ENCODE data around the gene RBBP5. TPM values are rescaled to one million over a fixed set of nuclear protein-coding genes. Genes with fewer than 3 reads are reported as not detected.

RBBP5 gene
- total RNA-seq, 4 donors from 2014 or later, result 14.4 to 25.1 (median 21.2) TPM

GRCh38 chr1:205072881-205073280, 48.9 kb downstream of the RBBP5 start:
- Histone ChIP-seq H3K9me3 (no peaks in the 10 kb centered on the region), H3K4me3 (no peak overlapping the region), H3K4me1 (no peaks in the 10 kb centered on the region), H3K27me3 (no peaks in the 10 kb centered on the region), H3K27ac (no peak overlapping the region), H3K36me3 (no peaks in the 10 kb centered on the region)
- TF ChIP-seq POLR2A (IDR thresholded peaks at IDR 0.05), result no peak
- TF ChIP-seq CTCF (IDR thresholded peaks at IDR 0.05 in 4 of 5, conservative IDR thresholded peaks at IDR 0.05 in 1 of 5), result no peak
- intact Hi-C loops (cut with DNase I; ENCODE audit: low total_unique reads), result no loop called here
- DNase-seq, result no peak
- no peak for ATAC-seq
- in situ Hi-C loops (cut with MboI; ENCODE audit: low sequenced_read_pairs in 4 of 4), result no loop called here

DNA sequence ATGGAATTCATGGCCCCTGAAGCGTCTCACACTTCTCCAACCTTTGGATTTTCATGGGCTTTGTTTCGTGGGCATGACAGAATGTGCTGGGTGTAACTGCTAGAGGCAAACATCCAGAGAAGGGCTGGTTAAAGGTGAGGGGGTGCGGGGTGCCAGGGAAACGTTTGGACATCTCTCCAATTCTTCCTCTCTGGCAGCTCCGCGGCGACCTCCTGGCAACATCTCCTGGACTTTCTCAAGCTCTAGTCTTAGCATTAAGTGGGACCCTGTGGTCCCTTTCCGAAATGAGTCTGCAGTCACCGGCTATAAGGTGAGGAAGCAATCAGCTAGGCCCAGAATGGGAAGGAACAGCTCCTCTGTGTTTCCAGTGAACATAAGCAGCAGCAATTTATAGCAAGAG, 49.5 kb downstream of the RBBP5 start:
- Histone ChIP-seq H3K4me1 (no peaks in the 10 kb centered on the region), H3K27ac (no peak overlapping the region), H3K4me3 (no peak overlapping the region), H3K27me3 (no peaks in the 10 kb centered on the region), H3K9me3 (no peaks in the 10 kb centered on the region), H3K36me3 (no peaks in the 10 kb centered on the region)
- in situ Hi-C loops (cut with MboI; ENCODE audit: low sequenced_read_pairs in 4 of 4), result no loop called here
- intact Hi-C loops (cut with DNase I; ENCODE audit: low total_unique reads), result no loop called here
- ATAC-seq (no peak), DNase-seq (no peak)
- TF ChIP-seq POLR2A (IDR thresholded peaks at IDR 0.05), result no peak

GRCh38 chr1:205071801-205072200, 50.0 kb downstream of the RBBP5 start:
- ATAC-seq (no peak), DNase-seq (no peak)
- no peaks in the 10 kb centered on the region for H3K4me1 ChIP-seq
- H3K9me3 ChIP-seq, result no peaks in the 10 kb centered on the region
- intact Hi-C loops (cut with DNase I; ENCODE audit: low total_unique reads) (no loop called here), in situ Hi-C loops (cut with MboI; ENCODE audit: low sequenced_read_pairs in 4 of 4) (no loop called here)
- no peaks in the 10 kb centered on the region for H3K27me3 ChIP-seq
- H3K36me3 ChIP-seq, result no peaks in the 10 kb centered on the region
- TF ChIP-seq POLR2A (IDR thresholded peaks at IDR 0.05), result no peak
- no peak for TF ChIP-seq CTCF (IDR thresholded peaks at IDR 0.05 in 4 of 5, conservative IDR thresholded peaks at IDR 0.05 in 1 of 5)
- H3K27ac ChIP-seq, result no peak overlapping the region
- no peak overlapping the region for H3K4me3 ChIP-seq

DNA sequence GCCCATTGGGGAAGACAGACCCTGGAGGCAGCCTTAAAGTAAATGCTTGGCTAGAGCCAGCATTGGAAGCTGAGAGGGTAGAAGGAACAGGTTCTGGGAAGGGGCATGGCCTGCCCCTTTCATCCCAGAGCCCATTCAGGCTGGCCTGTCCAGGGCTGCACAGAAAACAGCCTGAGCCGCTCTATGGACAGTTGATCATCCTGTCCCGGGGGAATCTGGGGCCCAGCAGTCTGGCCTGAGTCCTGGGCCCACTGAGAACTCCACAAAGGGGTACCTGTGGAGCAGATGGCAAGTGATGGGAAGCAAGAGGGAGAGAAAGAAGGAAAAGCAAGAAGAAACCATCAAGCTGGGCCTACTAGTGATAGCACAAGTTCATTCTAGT, 50.8 kb downstream of the RBBP5 start:
- no peaks in the 10 kb centered on the region for H3K9me3 ChIP-seq
- DNase-seq (no peak), ATAC-seq (no peak)
- in situ Hi-C loops (cut with MboI; ENCODE audit: low sequenced_read_pairs in 4 of 4) (no loop called here), intact Hi-C loops (cut with DNase I; ENCODE audit: low total_unique reads) (no loop called here)
- no peaks in the 10 kb centered on the region for H3K36me3 ChIP-seq
- H3K4me3 ChIP-seq, result no peak overlapping the region
- H3K27me3 ChIP-seq, result no peaks in the 10 kb centered on the region
- no peak for TF ChIP-seq POLR2A (IDR thresholded peaks at IDR 0.05)
- TF ChIP-seq CTCF (IDR thresholded peaks at IDR 0.05 in 4 of 5, conservative IDR thresholded peaks at IDR 0.05 in 1 of 5), result no peak
- H3K27ac ChIP-seq, result no peak overlapping the region
- H3K4me1 ChIP-seq, result no peaks in the 10 kb centered on the region

DNA sequence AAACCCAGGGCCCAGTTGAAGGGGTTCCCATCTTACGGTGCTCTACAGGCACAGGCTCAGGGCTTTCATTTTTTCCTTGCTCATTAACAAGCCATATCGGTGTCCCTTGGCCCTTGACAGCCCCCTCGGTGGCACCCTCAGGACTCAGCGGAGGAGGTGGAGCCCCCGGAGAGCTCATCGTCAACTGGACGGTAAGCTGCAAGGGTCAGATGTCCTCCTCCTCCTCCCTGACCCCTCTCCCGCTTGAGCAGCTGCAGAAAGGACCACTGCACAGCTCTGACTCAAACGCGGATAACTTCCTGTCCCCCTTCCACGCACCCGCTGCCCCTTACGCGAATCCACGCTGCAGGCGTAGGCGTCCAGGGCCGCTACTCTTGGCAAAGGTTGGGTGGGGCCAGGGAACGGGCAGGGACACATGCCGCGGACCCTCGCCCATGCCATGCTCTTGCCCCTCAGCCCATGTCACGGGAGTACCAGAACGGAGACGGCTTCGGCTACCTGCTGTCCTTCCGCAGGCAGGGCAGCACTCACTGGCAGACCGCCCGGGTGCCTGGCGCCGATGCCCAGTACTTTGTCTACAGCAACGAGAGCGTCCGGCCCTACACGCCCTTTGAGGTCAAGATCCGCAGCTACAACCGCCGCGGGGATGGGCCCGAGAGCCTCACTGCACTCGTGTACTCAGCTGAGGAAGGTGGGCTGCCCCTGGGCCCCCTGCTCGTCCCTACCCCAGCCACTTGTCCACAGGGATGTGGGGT, 52.2 kb downstream of the RBBP5 start:
- intact Hi-C loops (cut with DNase I; ENCODE audit: low total_unique reads), result no loop called here

More for the DNA sequence above, 52.2 kb downstream of the RBBP5 start:
- H3K27me3 ChIP-seq, result no peaks in the 10 kb centered on the region
- no peaks in the 10 kb centered on the region for H3K9me3 ChIP-seq
- H3K36me3 ChIP-seq, result no peaks in the 10 kb centered on the region
- in situ Hi-C loops (cut with MboI; ENCODE audit: low sequenced_read_pairs in 4 of 4), result loop anchor here in 1 of 4 donors (10.0 kb wide), 1 partner anchor 95 kb away; no protein-coding TSS in a partner anchor
- H3K27ac ChIP-seq, result no peak overlapping the region
- DNase-seq (no peak), ATAC-seq (no peak)
- no peak overlapping the region for H3K4me3 ChIP-seq
- TF ChIP-seq POLR2A (IDR thresholded peaks at IDR 0.05) (no peak), CTCF (IDR thresholded peaks at IDR 0.05 in 4 of 5, conservative IDR thresholded peaks at IDR 0.05 in 1 of 5) (no peak)
- no peaks in the 10 kb centered on the region for H3K4me1 ChIP-seq

All from gastrocnemius medialis (tissue), 4 donors.